ENCODE measurements around the gene FAM110A. TPM values are rescaled to one million over a fixed set of nuclear protein-coding genes. Genes with fewer than 3 reads are reported as not detected.
A peak's percentile ranks its signal among the peaks of the same experiment; 100 is the strongest.
"Not testable (repeated sequence)": the region's sequence is repeated elsewhere in the genome, so short reads cannot be mapped to it uniquely, and the experiment has no call there.

FAM110A gene
- total RNA-seq = 1 to 10 TPM in 2 of 4 donors, under 1 TPM in 2; 0.55 to 2.5 (median 1.6) TPM
- 10 to 100 TPM in 1 of 3 donors, 1 to 10 TPM in 2; 3.6 to 10.7 (median 6.7) TPM for polyA plus RNA-seq

DNA sequence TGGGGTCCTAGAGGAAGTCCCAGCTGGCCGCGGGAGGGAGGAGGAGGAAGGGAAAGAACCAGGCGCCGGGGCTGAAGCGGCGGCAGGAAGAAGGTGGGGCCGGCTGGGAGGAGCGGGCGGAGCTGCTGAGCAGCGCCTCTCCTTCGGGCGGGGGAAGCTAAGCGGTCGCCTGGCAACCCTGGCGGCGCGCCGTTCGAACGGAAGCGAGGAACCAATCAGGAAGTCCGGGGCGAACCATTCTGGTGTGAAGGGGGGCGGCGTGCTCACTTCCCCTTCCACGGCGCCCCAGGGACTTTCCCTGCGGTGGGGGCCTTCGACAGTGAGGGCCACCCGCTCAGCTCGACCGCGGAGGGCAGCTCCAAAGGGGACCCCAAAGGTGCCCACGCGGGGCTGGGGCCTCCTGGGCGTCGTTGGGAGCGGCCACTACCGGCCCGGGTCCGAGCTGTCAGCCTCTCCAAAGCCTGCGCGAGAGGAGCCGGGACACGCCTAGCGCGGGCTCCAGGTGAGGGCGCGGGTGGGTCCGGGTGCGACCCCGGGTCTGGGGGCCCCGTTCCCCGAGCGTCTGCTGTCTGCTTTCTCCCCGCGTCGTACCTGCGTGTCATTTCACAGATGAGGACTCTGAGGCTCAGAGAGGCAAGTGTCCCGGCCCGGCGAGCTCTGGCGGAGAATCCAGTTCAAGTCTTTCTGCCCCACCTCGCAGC is at the start of gene FAM110A:
TSS of gene FAM110A (plus strand) at position 266 of the 701 bp plus-strand sequence. CDS start 11,090 bp downstream, outside the sequence.
- Histone ChIP-seq H3K27ac (peak within 1 kb of the TSS; percentile 59 to 79 (median 71)), H3K4me1 (peaks cover 0 to 19% (median 11%) of the 10 kb centered on the region in 4 donors), H3K27me3 (no peaks in the 10 kb centered on the region), H3K4me3 (peak within 1 kb of the TSS; percentile 57 to 91 (median 70)), H3K36me3 (no peaks in the 10 kb centered on the region), H3K9me3 (no peaks in the 10 kb centered on the region)
- intact Hi-C loops (cut with DNase I) = loop anchor here (5.0 to 10.0 kb wide), 2 partner anchors 176 to 281 kb away; partner anchors contain the start of gene PSMF1
- WGBS, 2 donors = 0% methylated on average over 64 of the region's 64 CpGs
- peak in 1 of 4 donors; percentile 42 for TF ChIP-seq POLR2AphosphoS5 (IDR thresholded peaks at IDR 0.05)
- TF ChIP-seq, protein P1, sequence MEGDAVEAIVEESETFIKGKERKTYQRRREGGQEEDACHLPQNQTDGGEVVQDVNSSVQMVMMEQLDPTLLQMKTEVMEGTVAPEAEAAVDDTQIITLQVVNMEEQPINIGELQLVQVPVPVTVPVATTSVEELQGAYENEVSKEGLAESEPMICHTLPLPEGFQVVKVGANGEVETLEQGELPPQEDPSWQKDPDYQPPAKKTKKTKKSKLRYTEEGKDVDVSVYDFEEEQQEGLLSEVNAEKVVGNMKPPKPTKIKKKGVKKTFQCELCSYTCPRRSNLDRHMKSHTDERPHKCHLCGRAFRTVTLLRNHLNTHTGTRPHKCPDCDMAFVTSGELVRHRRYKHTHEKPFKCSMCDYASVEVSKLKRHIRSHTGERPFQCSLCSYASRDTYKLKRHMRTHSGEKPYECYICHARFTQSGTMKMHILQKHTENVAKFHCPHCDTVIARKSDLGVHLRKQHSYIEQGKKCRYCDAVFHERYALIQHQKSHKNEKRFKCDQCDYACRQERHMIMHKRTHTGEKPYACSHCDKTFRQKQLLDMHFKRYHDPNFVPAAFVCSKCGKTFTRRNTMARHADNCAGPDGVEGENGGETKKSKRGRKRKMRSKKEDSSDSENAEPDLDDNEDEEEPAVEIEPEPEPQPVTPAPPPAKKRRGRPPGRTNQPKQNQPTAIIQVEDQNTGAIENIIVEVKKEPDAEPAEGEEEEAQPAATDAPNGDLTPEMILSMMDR (IDR thresholded peaks at IDR 0.05) = no peak
- DNase-seq = peak; percentile 98

DNA sequence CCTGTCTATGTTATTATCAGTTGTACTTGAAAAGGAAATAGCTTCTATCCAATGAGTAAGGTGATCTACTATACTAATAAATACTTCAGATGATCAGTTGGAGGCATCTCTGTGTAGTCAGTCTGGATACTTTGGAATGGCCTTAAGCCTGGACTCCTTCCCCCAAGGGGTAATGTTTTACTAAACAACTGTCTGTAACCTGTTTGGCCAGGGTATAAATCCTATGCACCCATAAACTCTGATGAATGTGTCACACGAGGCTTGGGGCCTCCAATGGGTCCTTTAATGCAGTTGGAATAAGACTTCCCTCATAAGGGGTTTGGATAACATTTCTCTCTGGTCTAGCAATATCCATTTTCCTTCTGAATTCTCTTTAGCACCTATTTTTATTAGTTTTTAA is 45.7 kb upstream of the FAM110A start:
- no peak overlapping the region for H3K27ac ChIP-seq
- H3K4me1 ChIP-seq = no peaks in the 10 kb centered on the region
- H3K4me3 ChIP-seq = no peak overlapping the region
- no peak for DNase-seq
- TF ChIP-seq EP300 (IDR thresholded peaks at IDR 0.05) = no peak
- no peak for TF ChIP-seq POLR2A (IDR thresholded peaks at IDR 0.05)
- TF ChIP-seq, protein P1 (IDR thresholded peaks at IDR 0.05) = no peak
- no peak for TF ChIP-seq POLR2AphosphoS5 (IDR thresholded peaks at IDR 0.05)
- H3K36me3 ChIP-seq = no peaks in the 10 kb centered on the region
- intact Hi-C loops (cut with DNase I) = no loop called here
- 1 to 27% methylated on average over 1 of the region's 1 CpG for WGBS, 2 donors
- H3K9me3 ChIP-seq = peaks cover 0 to 6% (median 3%) of the 10 kb centered on the region in 4 donors
- no peaks in the 10 kb centered on the region for H3K27me3 ChIP-seq

DNA sequence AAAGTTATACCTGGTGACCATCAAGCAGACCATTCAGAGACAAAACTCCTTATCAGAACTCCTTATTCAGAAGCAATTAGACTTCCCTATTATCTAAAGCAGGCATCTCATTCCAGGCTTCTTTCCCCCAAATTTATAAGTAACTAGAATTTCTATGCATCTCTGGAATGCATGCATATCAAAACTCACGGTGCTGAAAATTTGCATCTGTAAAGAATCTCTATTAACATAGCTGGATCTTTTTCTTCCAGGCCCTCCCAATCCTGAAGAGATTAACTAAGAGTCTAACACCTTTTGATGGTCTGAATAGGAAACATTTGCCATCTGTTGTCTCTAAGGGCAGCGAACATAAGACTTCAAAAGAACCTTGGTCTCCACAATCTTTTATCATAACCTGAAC is 42.5 kb upstream of the FAM110A start:
- TF ChIP-seq EP300 (IDR thresholded peaks at IDR 0.05) = no peak
- TF ChIP-seq POLR2AphosphoS5 (IDR thresholded peaks at IDR 0.05) = no peak
- Histone ChIP-seq H3K27ac (no peak overlapping the region), H3K4me3 (no peak overlapping the region), H3K4me1 (no peaks in the 10 kb centered on the region), H3K27me3 (no peaks in the 10 kb centered on the region), H3K36me3 (no peaks in the 10 kb centered on the region), H3K9me3 (peaks cover 0 to 6% (median 3%) of the 10 kb centered on the region in 4 donors)
- no peak for DNase-seq
- intact Hi-C loops (cut with DNase I) = no loop called here
- 66 to 88% methylated on average over 2 of the region's 2 CpGs for WGBS, 2 donors

DNA sequence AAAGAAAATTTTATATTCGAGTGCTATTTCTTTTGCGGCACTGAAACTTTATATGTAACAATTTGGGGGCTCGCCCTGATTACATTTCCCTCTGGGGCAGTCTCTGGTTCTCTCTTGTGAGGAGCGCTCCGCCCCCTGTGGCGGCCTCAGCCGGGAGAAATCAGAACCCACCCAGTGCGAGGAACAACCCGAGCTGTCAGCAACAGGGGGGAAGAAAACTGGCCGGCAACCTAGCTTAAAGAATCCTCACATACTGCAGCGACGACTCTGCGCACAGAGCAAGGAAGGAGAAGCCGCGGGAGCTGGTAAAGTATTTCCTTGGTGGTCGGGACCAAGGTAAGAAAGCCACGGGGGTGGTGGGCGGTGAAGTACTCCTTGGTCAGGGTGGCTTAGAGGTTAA is 41.3 kb upstream of the FAM110A start:
- Histone ChIP-seq H3K27ac (no peak overlapping the region), H3K36me3 (no peaks in the 10 kb centered on the region), H3K9me3 (peaks cover 0 to 6% (median 3%) of the 10 kb centered on the region in 4 donors), H3K27me3 (no peaks in the 10 kb centered on the region), H3K4me1 (no peaks in the 10 kb centered on the region), H3K4me3 (no peak overlapping the region)
- DNase-seq = no peak
- TF ChIP-seq POLR2A (IDR thresholded peaks at IDR 0.05) (no peak), EP300 (IDR thresholded peaks at IDR 0.05) (no peak), POLR2AphosphoS5 (IDR thresholded peaks at IDR 0.05) (no peak)
- TF ChIP-seq, protein P1 (IDR thresholded peaks at IDR 0.05) = no peak
- intact Hi-C loops (cut with DNase I) = no loop called here
- 96 to 97% methylated on average over 18 of the region's 18 CpGs for WGBS, 2 donors

DNA sequence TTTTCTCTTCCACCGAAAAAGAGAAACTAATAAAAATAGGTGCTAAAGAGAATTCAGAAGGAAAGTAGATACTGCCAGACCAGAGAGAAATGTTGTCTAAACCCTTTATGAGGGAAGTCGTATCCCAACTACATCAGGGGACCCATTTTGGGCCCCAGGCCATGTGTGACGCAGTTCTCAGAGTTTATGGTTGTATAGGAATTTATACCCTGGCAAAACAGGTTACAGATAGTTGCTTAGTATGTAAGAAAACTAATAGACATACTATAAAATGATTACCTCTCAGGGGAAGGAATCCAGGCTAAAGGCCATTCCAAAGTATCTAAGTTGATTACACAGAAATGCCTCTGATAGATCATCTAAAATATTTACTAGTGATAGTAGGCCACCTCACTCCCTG is 36.6 kb upstream of the FAM110A start:
- DNase-seq = no peak
- intact Hi-C loops (cut with DNase I) = no loop called here
- TF ChIP-seq POLR2A (IDR thresholded peaks at IDR 0.05) (no peak), EP300 (IDR thresholded peaks at IDR 0.05) (no peak), POLR2AphosphoS5 (IDR thresholded peaks at IDR 0.05) (no peak)
- TF ChIP-seq, protein P1 (IDR thresholded peaks at IDR 0.05) = no peak
- WGBS, 2 donors = 21 to 67% methylated on average over 3 of the region's 3 CpGs
- no peak overlapping the region for H3K27ac ChIP-seq
- no peaks in the 10 kb centered on the region for H3K4me1 ChIP-seq
- H3K36me3 ChIP-seq = no peaks in the 10 kb centered on the region
- H3K27me3 ChIP-seq = no peaks in the 10 kb centered on the region
- no peak overlapping the region for H3K4me3 ChIP-seq
- peaks cover 0 to 4% (median 3%) of the 10 kb centered on the region in 4 donors for H3K9me3 ChIP-seq

DNA sequence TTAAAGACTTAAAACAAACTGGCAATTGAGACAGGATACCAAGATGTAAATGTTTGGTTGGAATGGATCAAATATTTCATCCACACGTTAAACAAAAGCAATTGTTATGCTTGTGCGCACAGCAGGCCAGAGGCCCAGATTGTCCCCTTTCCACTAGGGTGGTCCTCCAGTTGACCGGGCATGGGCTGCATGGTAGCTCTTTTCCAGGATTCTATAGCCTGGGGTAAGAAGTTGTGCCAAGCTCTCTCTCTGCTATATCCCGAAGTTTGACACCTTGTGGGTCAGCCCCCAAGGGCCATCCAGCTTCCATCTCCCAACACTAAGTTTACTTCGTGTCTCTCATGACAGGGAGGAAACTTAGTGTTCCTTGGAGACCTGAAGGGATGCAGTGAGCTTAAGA is 34.8 kb upstream of the FAM110A start:
- H3K27me3 ChIP-seq; intact Hi-C loops (cut with DNase I); H3K27ac ChIP-seq; H3K4me1 ChIP-seq; H3K4me3 ChIP-seq; H3K9me3 ChIP-seq; H3K36me3 ChIP-seq; DNase-seq: not testable (repeated sequence)
- WGBS, 2 donors = 86 to 87% methylated on average over 5 of the region's 5 CpGs

DNA sequence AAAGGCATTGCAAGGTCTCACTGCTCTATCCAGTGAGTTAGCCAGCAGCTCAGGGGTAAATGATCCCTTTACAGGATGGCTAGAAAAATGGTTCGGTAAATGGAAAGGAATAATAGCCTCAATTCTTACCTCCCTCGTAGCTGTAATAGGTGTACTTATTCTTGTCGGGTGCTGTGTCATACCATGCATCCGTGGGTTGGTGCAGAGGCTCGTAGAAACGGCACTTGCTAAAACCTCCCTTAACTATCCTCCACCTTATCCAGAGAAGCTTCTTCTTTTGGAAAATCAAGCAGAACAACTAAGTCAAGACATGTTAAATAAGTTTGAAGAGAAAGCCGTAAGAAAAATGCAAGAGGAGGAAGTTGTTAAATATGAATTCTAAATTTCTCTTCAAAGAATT is 33.5 kb upstream of the FAM110A start:
- H3K36me3 ChIP-seq; intact Hi-C loops (cut with DNase I); H3K4me1 ChIP-seq; DNase-seq; H3K9me3 ChIP-seq; H3K27ac ChIP-seq; H3K4me3 ChIP-seq; H3K27me3 ChIP-seq: not testable (repeated sequence)
- WGBS, 2 donors = 90 to 95% methylated on average over 7 of the region's 7 CpGs
